Ascending aorta (tissue), 2 donors: ENCODE data around the gene TPCN2. TPM values are rescaled to one million over a fixed set of nuclear protein-coding genes. Genes with fewer than 3 reads are reported as not detected.

Experiments
- DNase-seq, 2 donors: peaks; one replicate each; pipeline ENCODE4 v3.0.0-alpha.2; 2019; ENCODE audit warnings: low spot score in 2 of 2
- H3K27ac ChIP-seq, 2 donors: fragments of 200-600 bp; sonication (generic); one replicate each; pipeline ENCODE4 v1.5.1; 2016 to 2017; ENCODE audit warnings: mild to moderate bottlenecking in 1 of 2
- H3K27me3 ChIP-seq: fragments of 200-600 bp; sonication (generic); one replicate; pipeline ENCODE4 v1.5.1; 2017
- H3K36me3 ChIP-seq, 2 donors: fragments of 200-600 bp; sonication (generic); one replicate each; pipeline ENCODE4 v1.5.1; 2016
- H3K4me1 ChIP-seq, 2 donors: fragments of 200-600 bp; sonication (generic); one replicate each; pipeline ENCODE4 v1.5.1; 2016 to 2017; ENCODE audit warnings: mild to moderate bottlenecking in 1 of 2
- H3K4me3 ChIP-seq, 2 donors: fragments of 200-600 bp; sonication (generic); one replicate each; pipeline ENCODE4 v1.5.1; 2016 to 2017; ENCODE audit warnings: mild to moderate bottlenecking in 1 of 2
- H3K9me3 ChIP-seq, 2 donors: fragments of 200-600 bp; sonication (generic); one replicate each; pipeline ENCODE4 v1.5.1; 2016
- CTCF ChIP-seq, 3 experiments: fragments of 200-600 bp in 2 of 3; fragments of 450-650 bp in 1 of 3; sonication (generic) in 2 of 3; IDR thresholded peaks; one replicate each; pipeline ENCODE4 v1.5.1; 2016 to 2019; ENCODE audit warnings: antibody characterized with exemption in 3 of 3, mild to moderate bottlenecking in 1 of 3, moderate library complexity in 1 of 3
- intact Hi-C: fragments of 100-400 bp; cut with DNase I; formaldehyde crosslinking; loops from one replicate; pipeline ENCODE4 v1.15.1; 2023
- total RNA-seq: library from RNA; depleted of rRNA; stranded (reverse); fragments of >200 nt; gene quantifications from one replicate; pipeline ENCODE4 v1.1.0, GENCODE V29; 2016

Gene TPCN2
- total RNA-seq, 1 donor from 2014 or later, result 24.9 TPM

DNA sequence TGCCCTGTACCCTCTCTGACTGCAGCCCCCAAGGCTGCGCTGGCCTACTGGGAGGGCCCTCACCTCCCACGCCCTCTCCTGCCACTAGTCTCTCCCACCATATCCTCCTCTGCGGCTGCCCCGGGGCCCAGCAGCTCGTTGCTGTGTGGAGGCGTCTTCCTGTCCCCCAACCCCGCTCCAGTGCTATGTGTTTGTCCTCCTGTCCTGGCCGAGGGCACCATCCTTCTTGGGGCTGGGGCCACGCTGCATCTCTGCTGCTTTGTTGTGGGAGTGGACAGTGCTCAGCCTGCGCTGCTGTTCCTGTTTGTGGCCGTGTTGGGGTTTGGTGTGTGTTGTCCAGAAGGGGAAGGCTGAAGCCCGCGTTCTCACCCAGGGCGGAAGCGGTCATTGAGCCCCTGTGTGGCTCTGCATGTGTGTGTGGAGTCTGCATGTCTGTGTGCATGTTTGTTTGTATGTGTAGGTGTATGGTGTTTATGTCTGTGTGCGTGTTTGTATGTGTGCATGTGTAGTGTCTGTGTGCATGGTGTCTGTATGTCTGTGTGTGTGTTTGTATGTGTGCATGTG is 15.7 kb downstream of the TPCN2 start:
- Histone ChIP-seq H3K27ac (no peak overlapping the region), H3K9me3 (no peaks in the 10 kb centered on the region), H3K36me3 (peaks cover 39 to 56% of the 10 kb centered on the region in 2 donors), H3K4me3 (no peak overlapping the region), H3K4me1 (no peaks in the 10 kb centered on the region), H3K27me3 (no peaks in the 10 kb centered on the region)
- TF ChIP-seq CTCF (IDR thresholded peaks at IDR 0.05), result no peak
- intact Hi-C loops, result no loop called here
- no peak for DNase-seq

GRCh38 chr11:69065147-69065710 is 16.5 kb downstream of the TPCN2 start:
- intact Hi-C loops, result no loop called here
- H3K27me3 ChIP-seq, result no peaks in the 10 kb centered on the region
- H3K36me3 ChIP-seq, result peaks cover 42 to 52% of the 10 kb centered on the region in 2 donors
- H3K27ac ChIP-seq, result no peak overlapping the region
- H3K9me3 ChIP-seq, result no peaks in the 10 kb centered on the region
- no peak overlapping the region for H3K4me3 ChIP-seq
- no peak for DNase-seq
- no peak for TF ChIP-seq CTCF (IDR thresholded peaks at IDR 0.05)
- H3K4me1 ChIP-seq, result no peaks in the 10 kb centered on the region

DNA sequence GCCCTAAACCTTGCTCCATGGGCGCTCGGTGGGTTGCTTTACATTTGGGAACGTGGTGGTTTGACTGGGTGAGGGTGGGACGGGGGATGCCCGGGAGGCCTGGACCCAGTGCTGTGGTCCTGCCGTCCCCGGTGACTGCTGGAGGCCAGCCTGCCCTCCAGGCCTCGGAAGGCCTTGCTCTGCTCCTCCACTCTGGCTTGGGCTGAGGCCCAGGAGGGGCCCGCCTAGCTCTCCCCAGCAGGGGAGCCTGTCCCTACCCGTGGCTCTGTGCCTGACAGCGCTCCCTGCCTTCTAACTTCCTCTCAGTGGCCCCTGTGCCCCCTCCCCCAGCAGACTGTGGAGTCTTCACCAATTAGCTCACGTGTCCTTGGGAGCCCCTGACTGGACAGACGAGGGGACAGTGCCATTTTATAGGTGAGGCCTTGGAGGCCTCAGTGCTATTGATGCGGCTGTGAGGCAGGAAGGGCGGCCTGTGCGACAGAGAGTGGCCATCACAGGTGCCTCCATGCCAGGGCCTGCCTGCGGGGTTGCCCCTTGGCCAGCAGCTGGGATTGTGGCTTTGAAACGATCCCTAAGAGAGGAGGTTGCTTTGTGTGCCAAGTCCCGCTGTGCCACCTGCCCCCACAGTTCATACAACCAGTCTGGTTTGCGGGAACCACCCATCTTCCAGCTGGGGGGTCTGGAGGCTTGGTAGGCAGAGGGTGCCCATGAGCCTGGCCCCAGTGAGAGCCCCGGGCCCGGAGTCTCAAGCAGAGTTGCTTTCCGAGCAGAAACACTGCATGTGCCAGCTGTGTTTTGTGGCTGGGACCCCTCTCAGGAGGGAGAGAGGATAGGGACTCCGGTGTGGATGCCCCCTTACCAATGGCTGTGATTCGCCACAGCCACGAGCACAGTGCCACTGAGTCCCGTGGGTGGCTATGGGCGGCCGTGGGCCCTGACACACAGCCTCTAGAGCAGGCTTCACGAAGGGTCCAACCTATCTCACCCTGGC is 17.7 kb downstream of the TPCN2 start:
- TF ChIP-seq CTCF (IDR thresholded peaks at IDR 0.05), result no peak
- no peak overlapping the region for H3K27ac ChIP-seq

GRCh38 chr11:69067200-69067599 is 18.5 kb downstream of the TPCN2 start:
- Histone ChIP-seq H3K9me3 (no peaks in the 10 kb centered on the region), H3K4me1 (no peaks in the 10 kb centered on the region), H3K27me3 (no peaks in the 10 kb centered on the region), H3K36me3 (peaks cover 61 to 66% of the 10 kb centered on the region in 2 donors), H3K4me3 (no peak overlapping the region), H3K27ac (no peak overlapping the region)
- TF ChIP-seq CTCF (IDR thresholded peaks at IDR 0.05), result no peak
- DNase-seq, result no peak
- intact Hi-C loops, result no loop called here

More for the DNA sequence above, 17.7 kb downstream of the TPCN2 start:
- no peak for DNase-seq
- Histone ChIP-seq H3K4me1 (no peaks in the 10 kb centered on the region), H3K9me3 (no peaks in the 10 kb centered on the region), H3K36me3 (peaks cover 53 to 59% of the 10 kb centered on the region in 2 donors), H3K4me3 (no peak overlapping the region), H3K27me3 (no peaks in the 10 kb centered on the region)
- intact Hi-C loops, result no loop called here

DNA sequence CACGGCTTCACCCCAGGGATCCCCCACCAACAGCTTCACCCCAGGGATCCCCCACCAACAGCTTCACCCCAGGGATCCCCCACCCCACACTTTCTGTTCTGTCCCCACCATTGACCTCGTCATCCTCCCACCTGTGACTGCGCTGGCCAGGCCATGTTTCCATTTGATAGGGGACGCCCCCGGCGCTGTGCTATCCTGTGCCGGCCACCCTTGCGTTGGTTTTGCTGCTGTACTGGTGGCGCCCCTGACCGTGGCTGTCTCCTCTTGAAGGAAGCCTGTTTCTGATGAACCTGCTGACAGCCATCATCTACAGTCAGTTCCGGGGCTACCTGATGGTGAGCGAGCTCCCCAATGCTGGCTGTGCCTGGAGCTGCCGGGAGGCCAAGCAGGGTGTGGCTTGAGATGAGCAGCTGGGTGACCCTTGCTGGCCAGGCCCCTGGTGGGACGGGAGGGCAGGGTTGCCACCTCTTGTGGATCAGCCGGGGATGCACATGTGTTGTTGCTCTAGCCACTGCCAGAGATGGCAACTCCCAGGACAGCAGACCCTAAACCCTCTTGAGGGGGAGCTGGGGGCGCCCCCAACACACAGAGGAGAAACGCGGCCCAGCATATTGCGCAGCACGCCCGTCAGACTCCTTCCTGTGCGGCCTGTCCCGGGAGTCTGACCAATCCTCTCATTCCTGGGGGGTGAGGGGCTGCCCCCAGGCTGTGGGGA is 22.5 kb downstream of the TPCN2 start:
- Histone ChIP-seq H3K27me3 (no peaks in the 10 kb centered on the region), H3K27ac (no peak overlapping the region), H3K4me3 (no peak overlapping the region), H3K4me1 (peaks cover 0 to 8% of the 10 kb centered on the region in 2 donors), H3K36me3 (peaks cover 51 to 52% of the 10 kb centered on the region in 2 donors), H3K9me3 (no peaks in the 10 kb centered on the region)
- no peak for TF ChIP-seq CTCF (IDR thresholded peaks at IDR 0.05)
- no peak for DNase-seq
- intact Hi-C loops, result no loop called here
